Right lung (tissue), 10 donors: Measurements from ENCODE around the gene AJUBA. TPM values are rescaled to one million over a fixed set of nuclear protein-coding genes. Genes with fewer than 3 reads are reported as not detected.
"Not testable (repeated sequence)": the region's sequence is repeated elsewhere in the genome, so short reads cannot be mapped to it uniquely, and the experiment has no call there.

Experiments used
- DNase-seq, 2 donors: peaks; one replicate each; pipeline ENCODE4 v3.0.0-alpha.2; 2013
- long read RNA-seq, 8 donors: transcript quantifications; one replicate each; lab custom pipeline, GENCODE V29; 2026
- polyA plus RNA-seq, 5 donors: library from polyadenylated mRNA; unstranded; fragments of 120-200 nt; gene quantifications; one replicate each; pipeline versions ENCODE4 v1.2.1 to v1.2.3, GENCODE V29; 2013; ENCODE audit warnings: inconsistent platforms in 1 of 5, low replicate concordance in 1 of 5; ENCODE audit not compliant: insufficient read length in 5 of 5, insufficient read depth in 1 of 5

Gene AJUBA
- polyA plus RNA-seq = 10 to 100 TPM; 31.3 to 50.3 (median 40.6) TPM
- long read RNA-seq, donor 1, full-length matches to known transcripts = 12 of 12 reads
- long read RNA-seq, donor 1, partial matches to known transcripts = 0 of 12 reads
- long read RNA-seq, donor 1, other reads (novel, unspliced or antisense) = 0 of 12 reads
- long read RNA-seq, donor 2, full-length matches to known transcripts = 2 of 2 reads
- long read RNA-seq, donor 2, partial matches to known transcripts = 0 of 2 reads
- long read RNA-seq, donor 2, other reads (novel, unspliced or antisense) = 0 of 2 reads
- long read RNA-seq, donor 3, full-length matches to known transcripts = 8 of 8 reads
- long read RNA-seq, donor 3, partial matches to known transcripts = 0 of 8 reads
- long read RNA-seq, donor 3, other reads (novel, unspliced or antisense) = 0 of 8 reads
- long read RNA-seq, donor 4, full-length matches to known transcripts = 7 of 7 reads
- long read RNA-seq, donor 4, partial matches to known transcripts = 0 of 7 reads
- long read RNA-seq, donor 4, other reads (novel, unspliced or antisense) = 0 of 7 reads
- long read RNA-seq, donor 5, full-length matches to known transcripts = 7 of 7 reads
- long read RNA-seq, donor 5, partial matches to known transcripts = 0 of 7 reads
- long read RNA-seq, donor 5, other reads (novel, unspliced or antisense) = 0 of 7 reads
- long read RNA-seq, donor 6, full-length matches to known transcripts = 13 of 13 reads
- long read RNA-seq, donor 6, partial matches to known transcripts = 0 of 13 reads
- long read RNA-seq, donor 6, other reads (novel, unspliced or antisense) = 0 of 13 reads
- long read RNA-seq, donor 7, full-length matches to known transcripts = 11 of 11 reads
- long read RNA-seq, donor 7, partial matches to known transcripts = 0 of 11 reads
- long read RNA-seq, donor 7, other reads (novel, unspliced or antisense) = 0 of 11 reads
- long read RNA-seq, donor 8, full-length matches to known transcripts = 2 of 2 reads
- long read RNA-seq, donor 8, partial matches to known transcripts = 0 of 2 reads
- long read RNA-seq, donor 8, other reads (novel, unspliced or antisense) = 0 of 2 reads

GRCh38 chr14:22982477-22983245 is at the start of gene AJUBA:
AJUBA (minus strand) TSS chr14:22982551; CDS start chr14:22982266, 285 bp downstream.
- peak; percentile 92 to 95 for DNase-seq

GRCh38 chr14:23030936-23031335 is 48.6 kb upstream of the AJUBA start:
- no peak for DNase-seq

- DNase-seq = no peak
These were observed 46.4 kb upstream of the AJUBA start for GRCh38 chr14:23028799-23029198.

GRCh38 chr14:23025151-23025814 is 42.9 kb upstream of the AJUBA start:
- no peak for DNase-seq

- DNase-seq = no peak
These were observed 42.3 kb upstream of the AJUBA start for GRCh38 chr14:23024612-23025075.

GRCh38 chr14:23023795-23024152 is 41.4 kb upstream of the AJUBA start:
- DNase-seq = no peak

GRCh38 chr14:23023022-23023794 is 40.9 kb upstream of the AJUBA start:
- no peak for DNase-seq

GRCh38 chr14:23021889-23022442 is 39.6 kb upstream of the AJUBA start:
- no peak for DNase-seq

GRCh38 chr14:23021434-23021833 is 39.1 kb upstream of the AJUBA start:
- no peak for DNase-seq

- no peak for DNase-seq
These were observed 38.1 kb upstream of the AJUBA start for GRCh38 chr14:23020143-23021128.

- no peak for DNase-seq
These were observed 35.8 kb upstream of the AJUBA start for GRCh38 chr14:23018107-23018506.

- no peak for DNase-seq
These were observed 34.7 kb upstream of the AJUBA start for GRCh38 chr14:23017091-23017490.

- no peak for DNase-seq
These were observed 33.3 kb upstream of the AJUBA start for GRCh38 chr14:23015618-23016017.

- not testable (repeated sequence) for DNase-seq
These were observed 31.4 kb upstream of the AJUBA start for GRCh38 chr14:23013749-23014054.

GRCh38 chr14:23013054-23013748 is 30.9 kb upstream of the AJUBA start:
- no peak for DNase-seq

- peak; percentile 71 to 78 for DNase-seq
These were observed 27.8 kb upstream of the AJUBA start, which contains the start of gene C14orf93 for GRCh38 chr14:23009939-23010726. C14orf93 (minus strand) TSS chr14:23010143; CDS start chr14:22999023, 11,120 bp downstream.

- DNase-seq = no peak
These were observed 27.2 kb upstream of the AJUBA start for GRCh38 chr14:23009483-23009938.
